ENCODE measurements around the gene MME. TPM values are rescaled to one million over a fixed set of nuclear protein-coding genes. Genes with fewer than 3 reads are reported as not detected.
"Not testable (repeated sequence)": the region's sequence is repeated elsewhere in the genome, so short reads cannot be mapped to it uniquely, and the experiment has no call there.

Gene MME
- polyA plus RNA-seq, 3 donors, result 385 to 513 (median 398) TPM

GRCh38 chr3:155130001-155130400 lies 49.9 kb downstream of the MME start:
- DNase-seq, result no peak

- DNase-seq, result no peak
Observed at GRCh38 chr3:155131104-155131503, 51.0 kb downstream of the MME start.

GRCh38 chr3:155134311-155134710 lies 54.2 kb downstream of the MME start:
- not testable (repeated sequence) for DNase-seq

- no peak for DNase-seq
Observed at GRCh38 chr3:155135003-155135402, 54.9 kb downstream of the MME start.

GRCh38 chr3:155138677-155139076 lies 58.6 kb downstream of the MME start:
- peak; percentile 26 for DNase-seq

- DNase-seq, result no peak
Observed at GRCh38 chr3:155147588-155147987, 67.5 kb downstream of the MME start.

- DNase-seq, result no peak
Observed at GRCh38 chr3:155149494-155149893, 69.4 kb downstream of the MME start.

- DNase-seq, result no peak
Observed at GRCh38 chr3:155153242-155154186, 73.4 kb downstream of the MME start.

- no peak for DNase-seq
Observed at GRCh38 chr3:155154255-155154654, 74.1 kb downstream of the MME start.

- DNase-seq, result no peak
Observed at GRCh38 chr3:155158346-155159037, 78.4 kb downstream of the MME start.

GRCh38 chr3:155159301-155159700 lies 79.2 kb downstream of the MME start:
- no peak for DNase-seq

- DNase-seq, result no peak
Observed at GRCh38 chr3:155161640-155162292, 81.6 kb downstream of the MME start.

- no peak for DNase-seq
Observed at GRCh38 chr3:155164306-155164705, 84.2 kb downstream of the MME start.

- no peak for DNase-seq
Observed at GRCh38 chr3:155166441-155166840, 86.3 kb downstream of the MME start.

GRCh38 chr3:155169197-155169596 lies 89.1 kb downstream of the MME start:
- no peak for DNase-seq

- DNase-seq, result no peak
Observed at GRCh38 chr3:155173771-155174170, 93.7 kb downstream of the MME start.

GRCh38 chr3:155178810-155179436 lies 98.8 kb downstream of the MME start:
- no peak for DNase-seq

GRCh38 chr3:155179437-155179827 lies 99.3 kb downstream of the MME start:
- no peak for DNase-seq

GRCh38 chr3:155179966-155180757 lies 100.0 kb downstream of the MME start:
- no peak for DNase-seq

- no peak for DNase-seq
Observed at GRCh38 chr3:155182467-155182866, 102.3 kb downstream of the MME start.

GRCh38 chr3:155184011-155184410 lies 103.9 kb downstream of the MME start:
- DNase-seq, result no peak

All from renal pelvis (tissue), 4 donors.